Gastroesophageal sphincter (tissue), 4 donors: ENCODE data around the gene INA. TPM values are rescaled to one million over a fixed set of nuclear protein-coding genes. Genes with fewer than 3 reads are reported as not detected.
A peak's percentile ranks its signal among the peaks of the same experiment; 100 is the strongest.

Source experiments
- ATAC-seq: fragments of 150-250 bp; one replicate; pipeline ENCODE4 v1.9.1; 2016; ENCODE audit warnings: mild to moderate bottlenecking, moderate library complexity
- H3K27ac ChIP-seq, 4 donors: fragments of 200-600 bp; sonication (generic) in 3 of 4; 1 replicate in 3 of 4; 2 replicates in 1 of 4; pipeline ENCODE4 v1.5.1; 2016 to 2019
- H3K27me3 ChIP-seq: fragments of 200-600 bp; sonication (generic); one replicate; pipeline ENCODE4 v1.5.1; 2019
- H3K36me3 ChIP-seq, 2 donors: fragments of 200-600 bp; sonication (generic); one replicate each; pipeline ENCODE4 v1.5.1; 2019; ENCODE audit warnings: control low read depth in 1 of 2
- H3K4me1 ChIP-seq, 3 donors: fragments of 200-600 bp; sonication (generic); 1 replicate in 2 of 3; 2 replicates in 1 of 3; pipeline ENCODE4 v1.5.1; 2016 to 2019; ENCODE audit warnings: control low read depth in 2 of 3
- H3K4me3 ChIP-seq, 2 donors: fragments of 200-600 bp; sonication (generic); one replicate each; pipeline ENCODE4 v1.5.1; 2019; ENCODE audit warnings: mild to moderate bottlenecking in 1 of 2, moderate library complexity in 1 of 2
- H3K9me3 ChIP-seq, 3 donors: fragments of 200-600 bp; sonication (generic); one replicate each; pipeline ENCODE4 v1.5.1; 2017 to 2019; ENCODE audit warnings: control low read depth in 2 of 3
- EP300 ChIP-seq: sonication (generic); formaldehyde crosslinking; IDR thresholded peaks from one replicate; pipeline ENCODE4 v1.6.1; 2017; ENCODE audit warnings: antibody characterized with exemption, mild to moderate bottlenecking
- POLR2A ChIP-seq, 2 donors: fragments of 450-650 bp; IDR thresholded peaks; one replicate each; pipeline ENCODE4 v1.6.1; 2017; ENCODE audit warnings: antibody characterized with exemption in 2 of 2, mild to moderate bottlenecking in 2 of 2, moderate library complexity in 1 of 2
- POLR2AphosphoS5 ChIP-seq: sonication (generic); formaldehyde crosslinking; IDR thresholded peaks from one replicate; pipeline ENCODE4 v1.6.1; 2017; ENCODE audit warnings: antibody characterized with exemption
- WGBS, 2 donors: methylation state at CpG; one replicate each; pipeline ENCODE4 v1.1.5; 2018; ENCODE audit warnings: low coverage in 1 of 2; 5-methylcytosine and 5-hydroxymethylcytosine counted together
- total RNA-seq, 4 donors: library from RNA; depleted of rRNA; stranded (reverse); fragments of >200 nt; gene quantifications; one replicate each; pipeline ENCODE4 v1.1.0, GENCODE V29; 2016
- TF ChIP-seq, protein P1 (sequence below), 4 experiments: fragments of 200-600 bp in 2 of 4; fragments of 450-650 bp in 2 of 4; sonication (generic) in 1 of 4; IDR thresholded peaks; one replicate each; pipeline ENCODE4 v1.5.1; 2017 to 2019; ENCODE audit warnings: antibody characterized with exemption in 4 of 4, mild to moderate bottlenecking in 2 of 4, moderate library complexity in 2 of 4

INA gene
- total RNA-seq, 4 donors from 2014 or later: 0.31 to 1.8 (median 1.2) TPM

DNA sequence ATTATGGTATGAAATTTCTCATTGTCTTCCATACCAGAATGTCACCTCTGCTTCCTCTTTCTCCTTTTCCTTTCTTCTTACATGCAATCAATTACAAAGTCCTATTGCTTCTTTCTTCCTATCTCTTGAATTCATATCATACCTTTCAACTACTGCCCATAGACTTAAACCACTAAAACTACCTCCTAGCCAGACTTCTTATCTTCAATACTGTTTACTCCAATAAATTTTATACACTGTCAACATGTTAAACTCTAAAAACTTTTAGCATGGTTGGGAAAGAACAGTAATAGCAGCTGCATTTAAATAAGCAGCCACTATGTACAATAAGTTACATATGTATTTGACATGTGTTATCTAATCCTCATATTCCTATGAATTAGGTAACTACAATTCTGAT lies 39.1 kb downstream of the INA start:
- Histone ChIP-seq H3K4me1 (no peaks in the 10 kb centered on the region), H3K27me3 (no peaks in the 10 kb centered on the region), H3K4me3 (no peak overlapping the region), H3K9me3 (no peaks in the 10 kb centered on the region), H3K27ac (no peak overlapping the region), H3K36me3 (peaks cover 0 to 91% of the 10 kb centered on the region in 2 donors)
- TF ChIP-seq, protein P1, sequence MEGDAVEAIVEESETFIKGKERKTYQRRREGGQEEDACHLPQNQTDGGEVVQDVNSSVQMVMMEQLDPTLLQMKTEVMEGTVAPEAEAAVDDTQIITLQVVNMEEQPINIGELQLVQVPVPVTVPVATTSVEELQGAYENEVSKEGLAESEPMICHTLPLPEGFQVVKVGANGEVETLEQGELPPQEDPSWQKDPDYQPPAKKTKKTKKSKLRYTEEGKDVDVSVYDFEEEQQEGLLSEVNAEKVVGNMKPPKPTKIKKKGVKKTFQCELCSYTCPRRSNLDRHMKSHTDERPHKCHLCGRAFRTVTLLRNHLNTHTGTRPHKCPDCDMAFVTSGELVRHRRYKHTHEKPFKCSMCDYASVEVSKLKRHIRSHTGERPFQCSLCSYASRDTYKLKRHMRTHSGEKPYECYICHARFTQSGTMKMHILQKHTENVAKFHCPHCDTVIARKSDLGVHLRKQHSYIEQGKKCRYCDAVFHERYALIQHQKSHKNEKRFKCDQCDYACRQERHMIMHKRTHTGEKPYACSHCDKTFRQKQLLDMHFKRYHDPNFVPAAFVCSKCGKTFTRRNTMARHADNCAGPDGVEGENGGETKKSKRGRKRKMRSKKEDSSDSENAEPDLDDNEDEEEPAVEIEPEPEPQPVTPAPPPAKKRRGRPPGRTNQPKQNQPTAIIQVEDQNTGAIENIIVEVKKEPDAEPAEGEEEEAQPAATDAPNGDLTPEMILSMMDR (IDR thresholded peaks at IDR 0.05): no peak
- TF ChIP-seq EP300 (no peak), POLR2A (IDR thresholded peaks at IDR 0.05) (no peak), POLR2AphosphoS5 (no peak)
- no peak for ATAC-seq

GRCh38 chr10:103327906-103328305 lies 51.0 kb downstream of the INA start:
- Histone ChIP-seq H3K27me3 (no peaks in the 10 kb centered on the region), H3K4me1 (no peaks in the 10 kb centered on the region), H3K36me3 (peaks cover 0 to 98% of the 10 kb centered on the region in 2 donors), H3K27ac (no peak overlapping the region), H3K9me3 (no peaks in the 10 kb centered on the region), H3K4me3 (no peak overlapping the region)
- no peak for ATAC-seq
- WGBS, 2 donors: 95 to 96% methylated on average over 2 to 7 of the region's 7 CpGs
- TF ChIP-seq POLR2AphosphoS5 (no peak), EP300 (no peak), POLR2A (IDR thresholded peaks at IDR 0.05) (no peak)
- TF ChIP-seq, protein P1 (IDR thresholded peaks at IDR 0.05): no peak

- Histone ChIP-seq H3K27me3 (no peaks in the 10 kb centered on the region), H3K9me3 (no peaks in the 10 kb centered on the region), H3K36me3 (peaks cover 0 to 85% of the 10 kb centered on the region in 2 donors), H3K4me1 (no peaks in the 10 kb centered on the region), H3K27ac (no peak overlapping the region), H3K4me3 (no peak overlapping the region)
- ATAC-seq: no peak
- 78 to 79% methylated on average over 2 of the region's 2 CpGs for WGBS, 2 donors
- TF ChIP-seq, protein P1 (IDR thresholded peaks at IDR 0.05): peak; percentile 25 to 42 (median 40)
- no peak for TF ChIP-seq POLR2A (IDR thresholded peaks at IDR 0.05)
These were observed 57.1 kb downstream of the INA start for GRCh38 chr10:103333934-103334520.

DNA sequence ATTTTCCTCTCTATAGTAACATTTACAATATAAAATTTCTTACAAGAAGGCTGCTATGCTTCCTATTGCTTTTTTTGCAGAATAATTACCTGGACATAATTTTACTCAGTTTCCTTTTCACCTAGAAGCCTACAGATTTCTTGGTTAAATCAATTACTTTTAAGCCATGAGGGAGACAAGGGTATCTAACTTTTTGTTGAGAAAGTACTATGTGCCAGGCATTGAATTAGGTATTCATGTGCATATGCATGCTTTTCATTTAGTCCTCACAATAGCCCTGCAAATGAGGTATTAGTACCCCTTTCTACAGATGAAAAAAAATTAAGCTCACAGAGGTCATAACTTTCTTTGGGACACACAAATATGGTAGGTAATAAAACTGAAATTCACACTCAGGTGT lies 57.6 kb downstream of the INA start:
- peaks cover 0 to 85% of the 10 kb centered on the region in 2 donors for H3K36me3 ChIP-seq
- TF ChIP-seq POLR2A (IDR thresholded peaks at IDR 0.05) (no peak), POLR2AphosphoS5 (no peak), EP300 (no peak)
- TF ChIP-seq, protein P1 (IDR thresholded peaks at IDR 0.05): no peak

DNA sequence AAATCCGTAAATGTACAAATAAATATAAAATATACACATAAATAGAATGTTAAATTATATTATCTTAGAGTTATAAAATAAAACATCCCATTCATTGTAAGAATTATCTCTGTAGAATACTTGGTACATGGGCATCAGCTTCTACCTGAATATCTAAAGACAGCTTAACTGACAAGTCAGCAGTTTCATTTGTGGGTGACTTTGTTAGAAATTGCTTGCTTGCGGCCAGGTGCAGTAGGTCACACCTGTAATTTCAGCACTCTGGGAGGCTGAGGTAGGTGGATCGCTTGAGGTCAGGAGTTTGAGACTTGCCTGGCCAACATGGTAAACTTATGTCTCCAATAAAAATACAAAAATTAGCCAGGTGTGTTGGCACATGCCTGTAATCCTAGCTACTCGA lies 59.4 kb downstream of the INA start:
- no peaks in the 10 kb centered on the region for H3K9me3 ChIP-seq
- no peak overlapping the region for H3K27ac ChIP-seq
- 90 to 93% methylated on average over 2 to 4 of the region's 4 CpGs for WGBS, 2 donors
- TF ChIP-seq EP300 (no peak), POLR2A (IDR thresholded peaks at IDR 0.05) (no peak), POLR2AphosphoS5 (no peak)
- TF ChIP-seq, protein P1 (IDR thresholded peaks at IDR 0.05): no peak
- ATAC-seq: no peak
- H3K4me3 ChIP-seq: no peak overlapping the region
- peaks cover 0 to 84% of the 10 kb centered on the region in 2 donors for H3K36me3 ChIP-seq
- no peaks in the 10 kb centered on the region for H3K27me3 ChIP-seq
- H3K4me1 ChIP-seq: no peaks in the 10 kb centered on the region

More for the DNA sequence above, 57.6 kb downstream of the INA start:
- ATAC-seq: no peak
- no peaks in the 10 kb centered on the region for H3K9me3 ChIP-seq
- H3K4me1 ChIP-seq: no peaks in the 10 kb centered on the region
- no peaks in the 10 kb centered on the region for H3K27me3 ChIP-seq
- no peak overlapping the region for H3K4me3 ChIP-seq
- H3K27ac ChIP-seq: no peak overlapping the region
